ACHN (cell line): ENCODE results near the gene TMEM151A.
A peak's percentile ranks its signal among the peaks of the same experiment; 100 is the strongest.
"Not testable (repeated sequence)": the region's sequence is repeated elsewhere in the genome, so short reads cannot be mapped to it uniquely, and the experiment has no call there.

ENCODE experiments used
- DNase-seq: peaks from one replicate; pipeline ENCODE4 v3.0.0-alpha.2; 2015
- in situ Hi-C: cut with HindIII; loops from 2 replicates; pipeline ENCODE4 v1.10.0; 2017; ENCODE audit warnings: low sequenced_read_pairs, low pct_ligation_motif_present, low pct_unique_long_range_greater_than_20kb

TMEM151A gene

GRCh38 chr11:66292543-66293332 is 1.0 kb downstream of the TMEM151A start:
- DNase-seq = no peak
- in situ Hi-C loops = no loop called here

GRCh38 chr11:66293352-66293751 is 1.7 kb downstream of the TMEM151A start:
- no peak for DNase-seq
- in situ Hi-C loops = no loop called here

- in situ Hi-C loops = no loop called here
- no peak for DNase-seq
These were observed 2.3 kb downstream of the TMEM151A start for GRCh38 chr11:66293777-66294625.

- DNase-seq = no peak
- in situ Hi-C loops = no loop called here
These were observed 3.2 kb downstream of the TMEM151A start for GRCh38 chr11:66294626-66295620.

- in situ Hi-C loops = no loop called here
- DNase-seq = no peak
These were observed 5.9 kb downstream of the TMEM151A start for GRCh38 chr11:66297610-66298009.

GRCh38 chr11:66299186-66299585 is 7.5 kb downstream of the TMEM151A start:
- in situ Hi-C loops = no loop called here
- DNase-seq = no peak

GRCh38 chr11:66302656-66303055 is 11.0 kb downstream of the TMEM151A start:
- DNase-seq = no peak
- in situ Hi-C loops = no loop called here

- in situ Hi-C loops = no loop called here
- no peak for DNase-seq
These were observed 17.8 kb downstream of the TMEM151A start for GRCh38 chr11:66309475-66309874.

- DNase-seq = no peak
- in situ Hi-C loops = no loop called here
These were observed 18.6 kb downstream of the TMEM151A start for GRCh38 chr11:66310324-66310723.

- DNase-seq, in situ Hi-C loops: not testable (repeated sequence)
These were observed 19.2 kb downstream of the TMEM151A start for GRCh38 chr11:66310803-66311440.

GRCh38 chr11:66311470-66311964 is 19.8 kb downstream of the TMEM151A start:
- no peak for DNase-seq
- in situ Hi-C loops = no loop called here

- in situ Hi-C loops = no loop called here
- peak; percentile 91 for DNase-seq
These were observed 20.4 kb downstream of the TMEM151A start for GRCh38 chr11:66311965-66312548.

- DNase-seq = peak; percentile 96
- in situ Hi-C loops = no loop called here
These were observed 21.0 kb downstream of the TMEM151A start for GRCh38 chr11:66312549-66313320.

- in situ Hi-C loops = no loop called here
- no peak for DNase-seq
These were observed 21.9 kb downstream of the TMEM151A start for GRCh38 chr11:66313321-66314185.

GRCh38 chr11:66314186-66314501 is 22.4 kb downstream of the TMEM151A start:
- in situ Hi-C loops = no loop called here
- no peak for DNase-seq
